ELF-1 (cell line): ENCODE results near the gene BOK.
"Not testable (repeated sequence)": the region's sequence is repeated elsewhere in the genome, so short reads cannot be mapped to it uniquely, and the experiment has no call there.

ENCODE experiments used
- DNase-seq: peaks from one replicate; pipeline ENCODE4 v3.0.0-alpha.2; 2016; ENCODE audit warnings: low read depth, low spot score

BOK gene, protein sequence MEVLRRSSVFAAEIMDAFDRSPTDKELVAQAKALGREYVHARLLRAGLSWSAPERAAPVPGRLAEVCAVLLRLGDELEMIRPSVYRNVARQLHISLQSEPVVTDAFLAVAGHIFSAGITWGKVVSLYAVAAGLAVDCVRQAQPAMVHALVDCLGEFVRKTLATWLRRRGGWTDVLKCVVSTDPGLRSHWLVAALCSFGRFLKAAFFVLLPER

DNA sequence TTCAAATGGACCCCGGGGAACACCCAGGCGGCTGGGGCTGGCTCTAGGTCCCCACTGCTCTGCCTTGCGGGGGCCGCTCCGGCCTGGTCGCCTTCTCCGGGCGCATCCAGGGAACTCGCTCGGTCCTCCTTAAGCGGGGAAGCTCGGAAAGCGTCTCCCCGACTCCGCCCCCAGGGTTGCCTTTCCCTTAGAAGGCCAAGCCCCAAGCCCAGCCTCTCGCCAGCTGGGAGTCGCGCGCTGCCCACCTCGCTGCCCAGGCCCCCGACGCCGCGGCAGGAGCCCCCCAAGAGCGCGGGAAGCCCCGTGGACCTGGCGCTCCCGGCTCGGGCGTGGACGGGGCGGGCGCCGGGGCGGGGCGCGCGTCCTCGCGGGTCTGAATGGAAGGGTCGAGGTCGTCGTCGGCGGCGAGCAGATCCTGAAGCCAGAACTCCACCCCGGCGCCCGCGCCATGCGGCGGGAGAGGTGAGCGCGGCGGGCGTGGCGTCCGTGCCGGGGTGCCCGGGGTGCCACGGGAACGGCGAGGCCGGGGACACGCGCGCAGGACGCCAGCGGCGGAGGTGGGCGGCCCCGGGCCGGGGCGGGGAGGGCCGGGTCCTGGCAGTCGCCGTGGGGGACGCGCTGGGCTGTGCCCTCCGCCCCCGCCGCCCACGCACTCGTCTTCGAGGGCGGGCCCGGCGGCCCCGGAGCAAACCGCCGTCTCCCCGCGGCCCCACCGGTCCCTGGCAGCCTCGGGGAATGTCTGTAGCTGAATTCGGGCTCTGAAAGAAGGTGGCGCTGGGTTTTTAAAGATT, at the start of gene BOK:
BOK (plus strand) TSS at position 214 of the 791 bp plus-strand sequence. CDS start 739 bp downstream, outside the sequence.
- DNase-seq: peak; percentile 68

DNA sequence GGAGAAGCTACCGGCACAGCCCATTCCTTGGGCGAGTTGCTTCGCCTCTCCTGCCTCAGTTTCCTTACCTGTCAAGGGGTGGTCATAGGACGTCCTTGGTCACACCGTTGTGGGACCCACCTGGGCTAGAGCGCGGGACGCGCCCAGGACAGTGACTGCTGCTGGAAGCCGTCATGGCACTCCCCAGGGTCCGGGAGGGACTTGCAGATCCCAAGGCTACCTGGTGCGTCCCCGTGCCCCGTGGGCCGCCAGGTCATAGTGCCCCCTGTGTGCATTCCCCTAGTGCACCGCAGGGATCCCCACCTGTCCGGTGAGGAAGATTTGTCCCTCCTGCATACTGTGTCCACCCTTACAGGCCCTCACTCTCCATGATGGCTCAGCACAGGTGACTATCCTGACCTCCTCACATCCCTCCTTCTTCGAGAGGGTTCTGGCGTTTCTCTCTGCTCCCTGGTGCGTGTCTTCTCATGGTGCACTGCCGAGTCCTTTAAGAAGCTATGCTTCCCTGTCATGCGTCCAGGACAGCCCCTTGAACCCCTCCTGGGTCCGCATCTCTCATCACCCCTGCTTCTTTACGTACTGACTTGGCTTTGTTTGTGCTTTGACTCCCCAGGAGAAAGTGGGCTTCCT, 49.3 kb upstream of the BOK start:
- DNase-seq: peak; percentile 30

DNA sequence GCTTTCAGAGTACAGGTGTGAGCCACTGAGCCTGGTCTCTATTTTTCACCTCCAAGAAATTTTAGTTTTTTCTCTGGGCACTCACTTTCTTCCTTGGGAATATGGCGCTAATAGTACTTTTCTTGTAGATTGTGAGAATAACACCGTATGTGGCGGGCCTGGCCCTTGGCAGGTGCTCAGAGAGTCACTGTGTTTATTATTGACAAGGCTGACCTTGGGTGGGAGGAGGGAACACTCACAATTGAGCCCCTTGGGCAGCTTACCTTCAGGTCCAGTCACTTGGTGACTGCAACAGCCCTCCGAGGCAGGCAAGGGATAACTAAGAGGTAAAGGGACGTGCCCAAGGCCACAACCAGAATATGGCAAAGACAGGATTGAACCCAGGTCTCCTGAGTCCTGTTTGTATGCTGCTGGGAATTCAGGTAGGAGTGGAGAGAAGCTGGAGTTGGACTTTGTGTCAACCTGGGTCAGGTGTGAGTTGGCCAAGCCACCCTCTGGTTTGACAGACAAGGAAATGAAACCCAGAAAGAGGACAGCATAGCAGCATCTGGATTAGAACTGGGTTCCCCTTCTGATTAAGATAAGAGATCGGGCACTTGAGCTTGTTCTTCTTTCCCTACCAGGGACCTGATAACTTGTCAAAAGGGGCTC, 47.3 kb upstream of the BOK start:
- DNase-seq: no peak

GRCh38 chr2:241514553-241514952, 44.0 kb upstream of the BOK start:
- DNase-seq: no peak

DNA sequence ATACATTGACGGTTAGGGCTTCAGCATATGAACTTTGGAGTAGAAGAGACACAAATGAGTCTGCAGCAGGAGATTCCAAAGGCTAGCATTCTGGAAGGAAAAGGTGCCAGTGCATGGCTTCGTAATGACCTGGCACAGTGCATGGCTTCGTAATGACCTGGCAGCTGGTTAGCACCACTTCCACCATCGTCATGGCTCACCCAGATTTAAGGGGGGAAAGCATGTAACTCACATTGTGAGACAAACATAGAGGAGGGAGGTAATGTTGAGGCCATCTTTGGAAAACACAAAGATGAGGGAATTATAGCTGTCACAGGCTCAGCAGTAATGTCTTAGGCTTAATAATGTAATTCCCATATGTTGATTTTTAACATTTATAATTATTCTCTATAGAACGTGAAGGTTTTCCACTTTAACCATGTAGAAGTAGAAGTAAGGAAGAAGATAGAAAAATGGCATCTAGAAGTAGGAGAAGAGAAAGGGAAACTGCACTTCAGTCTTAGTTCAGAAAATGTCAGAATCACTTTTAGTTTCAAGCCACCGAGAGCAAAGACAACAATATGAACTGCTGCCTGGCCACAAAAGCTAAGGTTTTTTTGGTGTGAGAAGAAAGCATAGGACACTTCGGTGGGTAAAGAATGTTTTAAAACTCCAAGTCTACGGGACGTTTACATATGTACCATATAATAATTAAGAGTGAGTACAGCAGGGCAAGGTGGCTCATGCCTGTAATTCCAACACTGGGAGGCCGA, 43.4 kb upstream of the BOK start:
- no peak for DNase-seq

- DNase-seq: no peak
These were observed 42.0 kb upstream of the BOK start for GRCh38 chr2:241516520-241516965.

- DNase-seq: no peak
These were observed 41.2 kb upstream of the BOK start for GRCh38 chr2:241517297-241517696.

DNA sequence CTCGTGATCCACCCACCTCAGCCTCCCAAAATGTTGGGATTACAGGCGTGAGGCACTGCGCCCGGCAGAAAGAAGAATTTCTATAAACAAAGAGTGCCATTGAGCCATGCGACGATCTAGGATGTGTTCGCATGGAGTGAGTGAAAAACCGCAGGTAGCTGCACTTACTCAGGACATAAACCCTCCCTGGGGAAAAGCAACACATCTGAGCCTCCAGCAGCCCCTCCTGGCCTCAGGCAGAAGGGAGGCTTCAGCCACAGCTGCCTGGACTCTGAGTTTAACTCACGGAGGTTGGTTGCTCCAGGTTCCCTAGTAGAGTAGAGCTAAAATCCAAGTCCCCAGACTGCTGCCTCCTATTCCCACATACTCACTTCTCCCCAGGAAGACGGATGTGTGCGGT, 38.9 kb upstream of the BOK start:
- DNase-seq: peak; percentile 42

- no peak for DNase-seq
These were observed 36.1 kb upstream of the BOK start for GRCh38 chr2:241522477-241522876.

- not testable (repeated sequence) for DNase-seq
These were observed 32.4 kb upstream of the BOK start for GRCh38 chr2:241525818-241526780.

- DNase-seq: no peak
These were observed 28.0 kb upstream of the BOK start for GRCh38 chr2:241530571-241530970.

GRCh38 chr2:241531161-241531722, 27.3 kb upstream of the BOK start:
- DNase-seq: no peak

GRCh38 chr2:241532168-241532567, 26.4 kb upstream of the BOK start:
- DNase-seq: no peak

- DNase-seq: no peak
These were observed 25.6 kb upstream of the BOK start for GRCh38 chr2:241532733-241533601.

DNA sequence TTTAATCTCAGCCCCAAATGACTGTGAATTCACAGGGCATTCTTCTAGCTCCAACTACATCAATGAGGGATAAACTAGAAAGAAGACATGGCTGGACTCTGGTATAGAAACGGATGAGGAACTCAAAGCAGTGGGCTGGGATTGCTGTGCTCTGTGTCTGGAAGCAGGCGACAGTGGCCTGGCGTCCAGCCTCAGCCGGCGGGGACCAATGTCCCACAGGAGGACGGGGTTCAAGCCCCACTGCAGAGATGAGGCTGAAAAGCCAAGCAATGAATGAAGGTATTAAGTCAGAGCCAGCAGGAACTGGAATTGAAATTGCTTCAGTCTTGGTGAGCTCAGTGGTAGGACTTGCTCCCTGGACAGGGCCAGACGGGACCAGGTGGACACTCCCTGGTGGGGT, 24.3 kb upstream of the BOK start:
- no peak for DNase-seq

- no peak for DNase-seq
These were observed 23.7 kb upstream of the BOK start for GRCh38 chr2:241534701-241535375.

DNA sequence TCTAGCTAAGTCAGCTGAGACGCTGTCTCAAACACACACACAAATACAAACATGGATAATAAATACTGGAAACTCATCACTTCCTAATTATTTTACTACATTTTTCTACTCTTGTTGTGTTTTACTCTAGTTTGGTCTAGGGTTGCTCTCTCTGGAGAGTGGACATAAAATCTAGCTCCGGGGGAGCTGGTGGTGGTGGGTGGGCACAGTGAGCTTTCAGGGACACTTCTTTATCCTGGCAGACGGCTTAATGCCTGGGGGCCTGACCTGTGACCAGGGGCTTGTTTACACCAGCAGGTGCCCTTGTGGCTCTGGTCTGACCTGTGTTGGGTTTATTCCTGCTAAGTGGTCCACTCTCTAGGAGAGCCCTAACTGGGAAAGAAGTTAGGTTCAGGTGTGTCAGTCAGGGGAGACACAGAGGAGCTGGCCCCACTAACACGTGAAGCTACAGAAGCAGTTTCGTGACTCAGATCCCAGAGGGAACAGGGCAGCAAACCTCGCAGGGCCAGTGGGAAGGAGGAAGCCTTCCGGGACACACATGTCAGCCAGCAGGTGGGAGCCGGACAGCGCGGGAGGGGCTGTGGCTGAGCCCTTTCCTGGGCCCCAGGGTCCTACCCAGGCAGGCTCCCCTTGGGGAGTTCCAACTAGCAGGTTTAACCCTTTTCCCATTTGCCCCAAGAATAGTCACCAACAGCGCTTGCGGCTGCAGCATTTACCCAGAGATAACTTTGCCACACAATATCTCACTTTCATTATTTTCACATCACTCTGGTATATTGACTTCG, 22.5 kb upstream of the BOK start:
- DNase-seq: peak; percentile 49
